ENCODE measurements around the gene PRTFDC1.

- TF ChIP-seq EZH2 (IDR thresholded peaks at IDR 0.05; ENCODE audit: insufficient read depth, poor library complexity, severe bottlenecking) (no peak), EZH2phosphoT487 (IDR thresholded peaks at IDR 0.05; ENCODE audit: insufficient read depth, low read depth) (no peak)
Measured at GRCh38 chr10:24802378-24802777, 150.0 kb downstream of the PRTFDC1 start.
